ENCODE data around the gene MMD.
"Not testable (repeated sequence)": the region's sequence is repeated elsewhere in the genome, so short reads cannot be mapped to it uniquely, and the experiment has no call there.

Gene MMD, protein sequence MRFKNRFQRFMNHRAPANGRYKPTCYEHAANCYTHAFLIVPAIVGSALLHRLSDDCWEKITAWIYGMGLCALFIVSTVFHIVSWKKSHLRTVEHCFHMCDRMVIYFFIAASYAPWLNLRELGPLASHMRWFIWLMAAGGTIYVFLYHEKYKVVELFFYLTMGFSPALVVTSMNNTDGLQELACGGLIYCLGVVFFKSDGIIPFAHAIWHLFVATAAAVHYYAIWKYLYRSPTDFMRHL

DNA sequence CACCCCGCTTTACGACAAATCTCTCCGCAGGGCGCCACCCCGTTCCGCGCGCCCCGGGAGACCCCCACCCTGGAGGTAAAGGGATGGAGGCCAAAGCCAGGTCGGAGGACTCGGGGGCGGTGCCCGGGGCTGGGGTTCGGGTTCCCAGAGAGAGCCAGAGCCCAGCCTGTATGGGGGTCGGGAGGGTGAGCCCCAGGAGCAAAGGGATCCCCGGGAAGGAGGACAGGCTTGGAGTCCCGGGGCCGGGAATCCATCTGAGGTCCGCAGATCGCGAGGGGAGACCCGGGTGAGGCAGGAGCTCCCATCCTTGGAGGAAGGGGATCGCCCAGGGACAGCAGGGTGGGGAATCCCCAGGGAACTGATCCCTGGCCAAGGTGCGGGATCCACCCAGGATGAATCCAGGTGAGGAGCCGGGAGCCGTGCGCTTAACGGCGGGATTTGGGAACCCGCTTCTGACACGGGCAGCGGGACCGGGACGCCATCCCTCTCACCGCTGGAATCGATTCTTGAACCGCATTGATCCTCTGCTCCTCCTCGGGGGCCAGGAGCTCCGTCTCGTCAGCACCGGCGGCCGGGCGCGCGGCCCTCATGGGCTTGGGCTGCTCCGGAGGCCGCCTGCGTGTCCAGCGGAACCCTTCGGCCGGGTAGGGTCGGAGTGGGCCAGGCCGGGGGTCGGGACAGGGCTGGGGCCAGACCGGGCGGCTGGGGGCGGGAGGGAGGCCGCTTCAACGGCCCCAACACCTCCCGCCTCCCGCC, at the start of gene MMD:
Gene MMD (minus strand): TSS at position 657 of the 756 bp plus-strand sequence. CDS start 140 bp downstream, at position 517.
- DNase-seq: no peak

DNA sequence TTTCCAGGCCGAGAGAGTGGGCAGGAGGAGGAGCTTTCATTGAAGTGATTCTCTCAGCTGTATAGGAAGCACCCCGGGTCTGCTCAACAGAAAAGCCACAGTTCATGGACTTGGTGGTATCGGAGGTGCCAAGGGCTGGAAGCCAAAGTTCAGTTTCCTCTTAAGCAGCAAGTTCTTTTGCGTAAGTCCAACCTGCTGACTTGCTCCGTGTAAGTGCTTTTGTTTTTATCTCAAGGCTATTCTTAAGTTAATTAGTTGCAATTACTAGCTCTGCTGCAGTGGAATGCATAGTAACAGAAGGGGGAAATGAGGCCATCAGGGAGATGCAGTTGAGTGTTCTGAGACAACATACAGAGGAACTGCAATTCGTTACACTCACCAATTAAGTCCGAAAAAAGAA, 45.0 kb upstream of the MMD start:
- DNase-seq: no peak

DNA sequence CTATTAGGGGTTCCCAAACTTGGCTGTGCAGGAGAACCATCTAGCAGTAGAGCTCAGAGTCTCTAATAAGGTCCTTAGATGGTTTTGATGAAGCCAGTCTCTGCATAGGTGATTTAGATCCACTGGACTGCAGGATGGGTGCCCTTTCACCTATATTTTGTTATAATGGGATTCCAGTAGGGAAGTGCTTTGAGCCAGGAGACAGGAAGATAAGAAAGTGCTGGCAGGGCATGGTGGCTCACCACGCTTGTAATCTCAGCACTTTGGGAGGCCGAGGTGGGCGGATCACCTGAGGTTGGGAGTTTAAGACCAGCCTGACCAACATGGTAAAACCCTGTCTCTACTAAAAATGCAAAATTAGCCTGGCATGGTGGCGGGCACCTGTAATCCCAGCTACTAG, 44.1 kb upstream of the MMD start:
- DNase-seq: not testable (repeated sequence)

DNA sequence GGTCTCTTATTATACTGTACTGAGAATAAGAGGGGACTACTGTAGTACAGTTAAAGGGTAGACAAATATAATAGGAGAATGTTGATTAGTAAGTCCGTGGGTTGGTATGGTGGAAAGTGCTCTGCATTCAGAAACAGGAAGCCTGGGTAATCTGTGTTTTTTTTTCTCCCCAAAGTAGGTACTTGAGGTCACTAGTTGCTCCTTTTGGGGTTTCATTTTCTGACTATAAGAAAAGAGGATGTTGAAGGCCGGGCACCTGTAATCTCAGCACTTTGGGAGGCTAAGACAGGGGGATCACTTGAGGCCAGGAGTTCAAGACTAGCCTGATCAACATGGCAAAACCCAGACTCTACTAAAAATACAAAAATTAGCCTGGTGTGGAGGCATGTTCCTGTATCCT, 42.0 kb upstream of the MMD start:
- no peak for DNase-seq

DNA sequence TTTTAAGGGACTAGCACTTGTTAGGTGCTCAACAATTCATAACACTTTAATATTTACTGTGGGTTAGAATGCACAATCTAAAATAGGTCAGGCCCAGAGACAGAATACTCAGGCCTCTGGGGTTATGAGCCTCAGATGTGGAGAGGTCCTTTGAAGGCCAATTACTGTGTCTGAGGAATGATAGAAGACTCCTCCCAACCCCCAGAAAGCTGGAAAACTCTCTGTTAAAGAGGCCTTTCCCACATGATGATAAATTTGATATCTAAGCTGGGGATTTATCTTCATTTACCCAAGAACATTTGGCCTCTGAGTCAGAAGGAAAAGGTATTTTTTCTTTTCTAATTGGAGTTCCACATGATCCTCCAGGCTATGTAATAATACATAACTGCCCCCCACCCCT, 41.1 kb upstream of the MMD start:
- no peak for DNase-seq

DNA sequence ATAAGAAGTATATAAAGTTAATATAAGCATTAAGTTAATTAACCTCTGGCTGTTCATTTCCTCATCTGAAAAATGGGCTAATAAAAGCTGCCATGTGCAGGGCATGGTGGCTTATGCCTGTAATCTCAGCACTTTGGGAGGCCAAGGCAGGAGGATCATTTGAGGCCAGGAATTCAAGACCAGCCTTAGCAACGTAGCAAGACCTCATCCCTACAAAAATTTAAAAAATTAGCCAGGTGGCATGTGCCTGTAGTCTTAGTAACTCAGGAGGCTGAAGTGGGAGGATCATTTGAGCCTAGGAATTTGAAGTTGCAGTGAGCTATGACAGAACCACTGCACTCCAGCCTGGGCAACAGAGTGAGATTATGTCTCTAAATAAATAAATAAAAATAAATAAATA, 40.6 kb upstream of the MMD start:
- no peak for DNase-seq

DNA sequence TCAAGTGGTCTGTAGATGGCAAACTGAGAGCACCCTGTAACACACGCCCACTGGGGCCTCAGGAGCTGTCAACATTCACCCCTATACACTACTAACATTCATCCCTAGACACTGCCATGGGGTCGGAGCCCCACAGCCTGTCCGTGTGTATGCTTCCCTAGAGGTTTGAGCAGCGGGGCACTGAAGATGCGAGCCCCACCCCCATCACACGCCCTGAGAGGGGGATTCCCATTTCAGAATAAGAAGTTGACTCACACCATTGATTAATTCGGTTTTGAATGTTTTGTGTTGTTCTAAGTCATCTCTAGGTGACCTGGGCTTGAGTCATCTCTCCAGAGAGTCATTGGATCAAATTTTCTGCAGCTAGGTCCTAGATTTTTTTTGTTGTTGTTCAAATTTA, 37.3 kb upstream of the MMD start:
- no peak for DNase-seq

DNA sequence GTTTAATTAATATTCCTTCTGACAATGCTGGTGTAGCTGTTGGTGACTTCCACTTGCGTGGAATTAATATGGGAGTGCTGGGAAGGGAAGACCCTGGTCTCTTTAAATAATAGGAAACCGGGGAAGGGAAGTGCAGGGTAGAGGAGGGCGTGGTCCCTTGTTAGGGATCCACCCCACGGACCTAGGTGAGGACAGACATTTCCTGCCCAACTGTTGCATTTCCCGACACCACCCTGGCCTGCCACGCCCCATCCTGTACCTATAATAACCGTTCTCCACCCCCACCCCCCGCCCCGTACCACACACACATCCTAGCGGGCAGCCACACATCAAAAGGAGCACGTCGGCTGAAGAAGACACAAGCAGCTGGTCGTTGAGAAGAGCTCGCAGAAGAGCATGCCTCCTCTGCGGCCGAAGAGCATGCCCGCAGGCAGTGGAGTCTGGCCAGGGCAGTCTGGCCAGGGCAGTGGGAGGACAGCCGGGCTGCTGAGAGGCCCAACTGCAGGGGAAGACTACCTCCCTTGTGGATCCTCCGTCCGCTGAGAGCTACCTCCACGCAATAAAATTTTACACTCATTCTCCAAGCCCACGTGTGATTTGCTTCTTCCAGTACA, 36.8 kb upstream of the MMD start:
- no peak for DNase-seq

DNA sequence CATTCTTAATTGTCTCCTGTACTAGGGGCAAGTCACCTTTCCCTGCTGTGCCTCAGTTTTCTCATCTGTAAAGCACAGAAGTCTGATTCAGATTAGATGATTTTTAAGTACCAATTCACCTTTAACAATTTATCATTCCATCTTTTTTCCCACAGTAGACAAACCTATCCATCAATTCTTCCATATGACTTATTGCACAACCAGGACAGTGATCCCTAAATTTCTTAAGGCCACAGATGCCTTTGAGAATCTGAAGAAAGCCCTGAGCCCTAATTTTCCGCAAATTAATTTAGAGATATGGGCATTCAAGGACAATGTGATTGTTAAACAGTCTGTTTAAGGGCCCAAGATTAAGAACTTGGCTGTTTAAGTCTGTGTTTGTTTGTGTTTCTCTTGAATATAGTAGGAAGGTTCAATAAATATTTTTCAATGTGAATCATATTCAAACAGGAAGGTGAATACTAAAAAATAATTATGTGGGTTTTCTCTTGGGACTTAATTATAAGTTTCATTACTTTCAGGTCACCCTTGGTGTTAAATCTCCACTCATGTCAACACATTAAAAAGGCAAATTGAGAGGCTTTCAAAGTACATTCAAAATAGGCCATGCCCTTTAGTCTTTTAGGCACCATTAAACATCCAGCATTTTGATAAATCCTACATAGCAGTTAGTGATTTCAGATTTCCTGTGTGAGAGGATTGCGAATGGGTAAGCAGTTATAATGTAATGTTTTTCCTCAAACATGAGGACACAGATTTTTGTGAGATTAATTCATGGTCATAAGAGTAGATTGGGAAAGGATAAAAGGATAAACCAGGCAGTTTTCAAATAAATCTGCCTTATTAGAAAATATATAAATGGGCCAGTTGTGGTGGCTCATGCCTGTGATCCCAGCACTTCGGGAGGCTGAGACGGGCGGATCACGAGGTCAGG, 34.9 kb upstream of the MMD start:
- no peak for DNase-seq

DNA sequence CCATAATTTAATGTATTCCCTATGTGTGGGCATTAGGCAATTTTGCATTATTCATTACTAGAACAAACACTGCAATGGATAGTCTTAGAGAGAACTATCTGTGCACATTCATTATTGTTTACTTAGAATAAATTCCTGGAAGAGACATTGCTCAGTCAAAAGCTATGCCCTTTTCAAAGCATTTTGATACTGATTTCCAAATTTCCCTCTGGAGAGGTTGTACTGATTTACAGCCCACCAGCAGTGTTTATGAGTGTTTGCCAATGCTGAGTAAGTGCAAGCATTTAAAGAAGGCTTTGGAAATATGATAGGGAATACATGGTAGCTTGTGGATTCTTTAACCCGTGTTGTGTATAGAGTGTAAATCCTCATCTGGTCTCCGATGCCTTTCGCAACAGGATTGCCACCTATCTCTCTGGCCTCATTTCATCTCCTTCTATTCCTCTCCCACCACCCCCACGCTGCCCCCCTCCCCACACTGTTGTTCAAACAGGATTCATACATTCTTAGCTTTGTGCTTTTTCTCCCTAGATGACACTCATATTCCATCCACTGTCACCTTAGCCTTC, 33.4 kb upstream of the MMD start:
- no peak for DNase-seq

DNA sequence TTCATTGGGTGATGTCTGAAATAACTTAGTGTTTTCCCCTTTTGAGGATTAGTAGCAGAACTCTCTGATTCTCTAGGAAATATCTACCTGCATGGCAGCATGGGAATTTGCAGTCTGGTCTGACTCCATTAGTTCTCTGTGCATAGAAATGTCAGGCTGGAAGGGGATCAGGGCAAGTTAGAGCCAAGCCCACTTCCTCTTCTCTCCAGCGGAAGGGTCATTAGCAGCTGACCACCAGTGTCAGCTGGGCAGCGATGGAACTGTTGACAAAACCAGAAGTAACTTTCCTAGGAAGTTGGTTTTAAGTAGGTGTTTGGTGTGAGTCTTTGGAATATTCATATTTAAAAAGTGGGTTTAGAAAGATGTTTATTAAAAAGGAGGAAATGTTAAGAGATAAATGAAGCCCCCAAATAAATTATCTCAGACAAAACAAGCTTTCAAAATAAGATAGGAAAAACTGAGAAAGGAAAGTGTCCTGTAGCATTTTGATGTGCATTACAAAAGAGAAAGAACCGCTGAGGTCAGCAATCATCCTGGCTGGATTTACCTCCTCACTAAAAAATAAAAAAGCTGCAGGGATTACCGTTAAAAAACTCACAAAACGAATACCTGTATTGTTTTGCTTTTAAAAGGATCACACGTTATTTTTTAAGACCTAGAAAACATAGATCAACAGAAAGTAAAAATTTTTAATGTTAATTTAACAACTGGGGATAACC, 32.4 kb upstream of the MMD start:
- peak; percentile 17 for DNase-seq

DNA sequence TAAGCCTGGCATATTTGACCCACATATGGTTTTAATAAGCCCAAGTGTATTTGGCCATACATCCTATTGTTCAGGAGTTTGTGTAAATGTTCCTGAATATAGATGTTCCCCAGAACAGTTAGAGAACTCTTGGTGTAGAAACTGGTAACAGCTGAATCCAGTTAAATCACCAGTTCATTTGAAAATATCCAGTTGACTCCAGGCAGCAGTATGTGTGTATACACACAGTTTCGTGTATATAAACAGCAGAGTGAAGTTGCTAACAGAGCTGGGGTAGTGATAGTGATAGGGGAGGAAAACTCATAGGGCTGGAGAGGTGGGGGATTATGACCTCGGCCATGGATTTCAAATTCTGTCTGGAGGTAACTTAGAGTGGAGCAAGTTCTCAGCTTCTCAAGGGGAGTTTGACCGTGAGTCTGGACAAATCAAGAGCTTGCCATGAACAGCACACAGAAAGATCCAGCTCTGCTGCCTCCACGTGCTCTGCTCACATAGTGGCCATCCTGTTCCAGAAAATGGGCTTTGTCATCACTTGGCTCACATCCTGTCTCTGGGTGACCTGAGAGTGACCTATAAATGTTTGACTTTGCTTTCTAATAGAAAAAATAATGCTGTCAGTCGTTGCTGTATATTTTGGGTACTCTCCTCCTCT, 30.6 kb upstream of the MMD start:
- DNase-seq: no peak

DNA sequence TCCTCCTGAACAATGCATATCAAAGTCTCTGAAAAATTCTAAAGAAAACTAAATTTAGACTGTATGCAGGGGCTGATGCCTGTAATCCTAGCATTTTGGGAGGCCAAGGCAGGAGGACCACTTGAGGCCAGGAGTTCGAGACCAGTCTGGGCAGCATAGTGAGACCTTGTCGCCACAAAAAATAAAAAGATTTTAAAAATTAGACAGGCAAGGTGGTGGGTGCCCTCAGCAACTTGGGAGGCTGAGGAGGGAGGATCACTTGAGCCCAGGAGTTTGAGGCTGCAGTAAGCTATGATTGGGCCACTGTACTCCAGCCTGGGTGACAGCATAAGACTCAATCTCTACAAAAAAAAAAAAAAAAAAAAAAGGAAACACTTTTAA, 30.1 kb upstream of the MMD start:
- DNase-seq: no peak

DNA sequence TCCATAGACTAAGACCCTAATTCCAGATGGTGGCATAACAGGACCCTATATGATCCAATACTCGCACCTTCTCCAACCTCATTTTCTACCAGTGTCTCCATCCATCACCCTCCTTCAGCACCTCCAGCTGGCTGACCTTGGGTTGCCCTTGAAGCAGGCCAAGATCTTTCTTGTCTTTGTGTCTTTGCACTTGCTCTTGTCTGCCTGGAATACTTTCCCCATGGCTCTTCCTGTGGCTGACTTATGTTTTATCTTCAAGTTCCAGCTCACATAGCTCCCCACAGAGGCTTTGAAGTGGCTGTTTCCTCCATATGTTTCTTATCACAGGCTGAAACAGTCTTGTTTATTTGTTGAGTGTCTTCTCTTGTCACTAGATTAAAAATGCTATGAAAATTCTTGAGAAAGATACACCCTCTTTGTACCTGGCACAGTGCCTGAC, 29.6 kb upstream of the MMD start:
- no peak for DNase-seq

DNA sequence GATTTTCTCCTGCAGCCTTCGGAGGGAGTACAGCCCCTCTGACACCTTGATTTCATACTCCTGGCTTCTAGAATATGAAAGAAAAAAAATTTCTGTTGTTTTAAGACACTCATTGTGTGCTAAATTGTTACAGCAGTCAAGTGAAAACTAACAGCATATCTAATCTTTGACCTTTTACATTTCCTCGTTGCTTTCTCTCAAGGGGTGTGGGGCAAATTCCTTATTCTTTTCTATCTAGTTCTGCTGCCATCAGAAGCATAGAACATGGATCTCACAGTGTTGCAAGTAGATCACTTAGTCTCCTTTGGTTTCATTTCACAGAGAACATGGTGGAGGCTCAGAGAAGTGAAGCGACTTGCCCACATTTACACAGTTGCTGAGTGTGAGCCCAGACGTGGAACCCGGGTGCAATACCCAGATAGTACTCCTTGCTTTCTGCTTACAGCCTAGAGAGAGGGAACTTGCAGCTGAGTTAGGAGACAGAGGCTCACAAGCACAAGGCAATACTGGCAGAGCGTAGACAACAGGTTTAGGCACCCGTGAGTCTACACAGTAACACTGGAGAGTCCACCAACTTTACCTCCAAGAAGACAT, 28.7 kb upstream of the MMD start:
- DNase-seq: no peak

DNA sequence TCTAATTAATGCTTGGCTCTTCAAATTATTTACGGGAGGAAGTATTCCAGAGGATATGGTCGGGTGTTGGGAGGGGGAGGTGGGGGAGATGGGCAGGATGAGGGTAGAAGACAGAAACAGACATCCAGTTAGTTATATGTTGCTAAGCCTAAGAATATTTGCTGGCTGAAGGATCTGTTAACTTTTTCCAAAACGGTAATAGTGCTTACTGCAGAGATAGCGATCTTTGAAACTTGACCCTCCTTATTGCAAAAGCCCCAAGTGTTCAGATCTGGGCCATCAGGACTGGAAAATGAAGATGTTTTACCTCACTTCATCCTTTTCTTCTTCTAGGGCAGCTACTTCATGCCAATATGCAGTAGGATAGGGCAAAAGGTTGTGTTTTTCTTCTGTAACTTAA, 27.0 kb upstream of the MMD start:
- no peak for DNase-seq

DNA sequence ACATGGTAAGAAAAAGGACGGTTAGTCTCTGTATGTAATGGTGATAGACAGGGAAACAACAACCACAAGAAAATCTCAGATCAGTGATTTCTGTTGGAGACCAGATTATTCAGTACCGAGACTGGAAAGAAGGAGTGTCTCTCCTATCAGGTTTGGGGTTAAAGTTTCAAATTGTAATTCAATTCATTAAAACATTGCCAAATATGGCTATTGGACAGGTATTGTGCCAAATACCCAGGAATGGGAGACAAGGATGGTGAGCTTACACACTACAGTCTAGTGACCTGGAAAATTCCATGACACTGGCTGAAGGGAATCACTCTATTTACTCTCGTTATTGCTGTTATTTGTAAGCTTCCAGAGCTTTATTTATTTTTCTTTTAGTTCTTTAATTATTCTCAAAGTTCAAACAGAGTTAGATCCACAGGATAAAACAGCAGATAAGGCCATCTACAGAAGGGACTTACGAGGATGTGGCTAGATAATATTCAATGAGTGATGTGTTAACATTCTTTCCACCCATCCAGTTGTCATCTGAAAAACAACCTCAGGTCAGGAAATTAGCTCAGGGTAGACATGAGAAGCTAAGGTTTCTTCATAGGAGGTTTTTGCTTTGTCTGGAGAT, 25.1 kb upstream of the MMD start:
- DNase-seq: no peak

DNA sequence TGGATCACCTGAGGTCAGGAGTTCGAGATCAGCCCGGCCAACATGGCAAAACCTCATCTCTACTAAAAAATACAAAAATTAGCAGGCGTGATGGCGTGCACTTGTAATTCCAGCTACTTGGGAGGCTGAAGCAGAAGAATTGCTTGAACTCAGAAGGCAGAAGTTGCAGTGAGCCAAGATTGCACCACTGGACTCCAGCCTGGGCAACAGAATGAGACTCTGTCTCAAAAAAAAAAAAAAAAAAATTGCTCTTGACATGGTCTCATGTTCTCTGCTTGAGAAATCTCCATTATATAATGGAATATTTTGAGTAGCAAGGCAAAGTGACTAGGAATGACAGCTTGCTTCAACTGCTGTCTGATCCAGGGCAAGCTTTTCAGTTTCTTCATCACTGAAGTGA, 24.4 kb upstream of the MMD start:
- DNase-seq: not testable (repeated sequence)

DNA sequence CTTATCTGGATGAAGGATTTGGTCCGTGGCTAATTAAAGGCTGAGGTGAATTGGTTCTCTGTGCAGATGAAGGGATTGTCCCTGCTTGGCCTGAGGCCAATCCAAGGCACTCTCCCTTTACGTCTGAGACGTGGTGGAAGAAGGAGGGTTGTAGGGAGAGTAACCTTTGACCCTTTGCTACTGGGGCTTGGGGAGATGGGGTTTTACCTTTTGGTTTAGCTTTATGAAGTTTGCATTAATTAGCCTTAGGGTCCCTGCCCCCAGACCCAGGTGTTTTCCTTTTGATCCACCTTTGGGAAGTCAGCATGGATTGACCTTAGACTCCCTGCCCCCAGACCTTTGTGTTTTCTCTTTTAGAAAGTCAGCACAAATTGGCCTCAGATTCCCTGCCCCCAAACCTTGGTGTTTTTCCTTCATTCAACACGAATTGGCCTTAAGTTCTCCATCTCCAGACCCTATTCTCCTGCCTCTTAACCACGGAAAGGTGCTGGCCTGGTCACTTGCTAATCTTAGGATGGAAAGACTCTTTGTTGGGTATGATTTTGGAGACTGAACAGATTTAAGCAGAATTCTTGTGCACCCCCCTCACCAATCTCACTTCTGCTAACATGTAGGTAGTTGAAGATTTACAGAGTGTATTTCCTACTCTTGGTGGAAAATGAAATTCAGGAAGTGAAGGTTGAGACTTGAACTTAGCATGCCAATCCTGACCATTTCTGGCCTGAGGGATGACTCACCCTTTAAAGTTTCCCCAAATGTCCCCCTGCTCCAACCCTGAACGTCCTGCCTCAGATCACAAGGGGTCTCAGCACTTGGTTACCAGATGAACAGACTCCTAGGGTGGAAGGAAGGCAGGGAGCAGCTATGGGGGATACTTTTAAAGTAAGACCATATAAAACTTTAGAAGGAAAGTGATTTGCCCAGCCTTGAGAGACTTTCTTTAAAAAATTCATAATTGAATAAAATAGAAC, 23.1 kb upstream of the MMD start:
- no peak for DNase-seq

Measured in midbrain (tissue), 1 donor.